NOMO-1 treated with dmso at 0.1 percent for 144 hours (cell line): ENCODE data around the gene PCED1A.

ENCODE experiments used
- DNase-seq: peaks from one replicate; lab custom pipeline; 2025; ENCODE audit not compliant: unreplicated experiment; lab: John Stamatoyannopoulos, UW

Gene PCED1A

GRCh38 chr20:2840138-2840966, at the start of gene PCED1A, which contains the start of gene VPS16:
Gene PCED1A, minus strand, starts transcription at chr20:2840655. Its CDS starts 743 bp downstream, at chr20:2839912.
Gene VPS16, plus strand, starts transcription at chr20:2840745. Its CDS starts 30 bp downstream, at chr20:2840775.
- peak; percentile 71 for DNase-seq

- DNase-seq, result no peak
Observed at GRCh38 chr20:2889797-2890196, 49.3 kb upstream of the PCED1A start.

GRCh38 chr20:2889209-2889608, 48.8 kb upstream of the PCED1A start:
- DNase-seq, result no peak

GRCh38 chr20:2888224-2888955, 47.9 kb upstream of the PCED1A start:
- no peak for DNase-seq

- DNase-seq, result no peak
Observed at GRCh38 chr20:2887715-2888114, 47.3 kb upstream of the PCED1A start.

GRCh38 chr20:2883726-2884637, 43.5 kb upstream of the PCED1A start:
- no peak for DNase-seq

- no peak for DNase-seq
Observed at GRCh38 chr20:2880650-2881049, 40.2 kb upstream of the PCED1A start.

- no peak for DNase-seq
Observed at GRCh38 chr20:2879146-2879545, 38.7 kb upstream of the PCED1A start.

- no peak for DNase-seq
Observed at GRCh38 chr20:2878515-2878914, 38.1 kb upstream of the PCED1A start.

- no peak for DNase-seq
Observed at GRCh38 chr20:2875690-2876203, 35.3 kb upstream of the PCED1A start.

GRCh38 chr20:2874456-2874855, 34.0 kb upstream of the PCED1A start:
- DNase-seq, result no peak

GRCh38 chr20:2873747-2874041, 33.2 kb upstream of the PCED1A start:
- peak; percentile 8 for DNase-seq

GRCh38 chr20:2873010-2873746, 32.7 kb upstream of the PCED1A start, which contains the start of gene PTPRA:
Gene PTPRA, plus strand, starts transcription at chr20:2873481. Its CDS starts 90,797 bp downstream, at chr20:2964278.
- peak; percentile 82 for DNase-seq

GRCh38 chr20:2872459-2873009, 32.1 kb upstream of the PCED1A start:
- DNase-seq, result peak; percentile 48

- no peak for DNase-seq
Observed at GRCh38 chr20:2871661-2872458, 31.4 kb upstream of the PCED1A start.

GRCh38 chr20:2871111-2871465, 30.6 kb upstream of the PCED1A start:
- no peak for DNase-seq

GRCh38 chr20:2869381-2869780, 28.9 kb upstream of the PCED1A start:
- DNase-seq, result no peak

GRCh38 chr20:2867081-2867864, 26.8 kb upstream of the PCED1A start:
- DNase-seq, result no peak
